Muscle of leg (tissue), 11 donors: ENCODE results near the gene DNAJB11. TPM values are rescaled to one million over a fixed set of nuclear protein-coding genes. Genes with fewer than 3 reads are reported as not detected.

Source experiments
- DNase-seq: peaks from one replicate; pipeline ENCODE4 v3.0.0; 2013
- H3K27ac ChIP-seq: one replicate; pipeline ENCODE4 v1.5.1; 2013; ENCODE audit warnings: mild to moderate bottlenecking, low read length, control low read depth
- H3K27me3 ChIP-seq: one replicate; pipeline ENCODE4 v1.6.1; 2013; ENCODE audit warnings: low read length; ENCODE audit not compliant: control insufficient read depth, insufficient read depth
- H3K36me3 ChIP-seq: one replicate; pipeline ENCODE4 v1.6.1; 2013; ENCODE audit warnings: low read length; ENCODE audit not compliant: control insufficient read depth, insufficient read depth
- H3K4me1 ChIP-seq: one replicate; pipeline ENCODE4 v1.6.1; 2013; ENCODE audit warnings: low read length; ENCODE audit not compliant: control insufficient read depth, insufficient read depth
- H3K4me3 ChIP-seq: one replicate; pipeline ENCODE4 v1.5.1; 2013; ENCODE audit warnings: low read length, control low read depth
- H3K9me3 ChIP-seq: replicated peaks from 2 replicates; pipeline ENCODE4 v1.6.1; 2013; ENCODE audit warnings: low read depth, low read length; ENCODE audit not compliant: control insufficient read depth
- WGBS: methylation state at CpG from one replicate; pipeline ENCODE4 v1.1.5; 2013; ENCODE audit warnings: missing lambda C conversion rate; ENCODE audit not compliant: insufficient coverage; 5-methylcytosine and 5-hydroxymethylcytosine counted together
- polyA plus RNA-seq, 8 donors: library from polyadenylated mRNA; unstranded; fragments of 120-200 nt; gene quantifications; one replicate each; pipeline versions ENCODE4 v1.2.1 to v1.2.3, GENCODE V29; 2013; ENCODE audit warnings: inconsistent platforms in 1 of 8, low replicate concordance in 1 of 8; ENCODE audit not compliant: insufficient read length in 8 of 8, insufficient read depth in 1 of 8
- total RNA-seq: library from RNA; stranded (reverse); fragments of 120-200 nt; gene quantifications from one replicate; pipeline ENCODE4 v1.2.4, GENCODE V29; 2013

Gene DNAJB11
- total and polyA plus RNA-seq, 9 donors: 30.3 to 49.7 (median 39.6) TPM

GRCh38 chr3:186605078-186605477 is 34.6 kb downstream of the DNAJB11 start:
- Histone ChIP-seq H3K4me3 (no peak overlapping the region), H3K36me3 (no peaks in the 10 kb centered on the region), H3K27me3 (peaks cover 4% of the 10 kb centered on the region), H3K9me3 (no peaks in the 10 kb centered on the region), H3K4me1 (no peaks in the 10 kb centered on the region), H3K27ac (no peak overlapping the region)
- no peak for DNase-seq

GRCh38 chr3:186605561-186606545 is 35.3 kb downstream of the DNAJB11 start:
- WGBS: 80% methylated on average over 1 of the region's 5 CpGs
- Histone ChIP-seq H3K36me3 (no peaks in the 10 kb centered on the region), H3K4me1 (no peaks in the 10 kb centered on the region), H3K4me3 (no peak overlapping the region), H3K27ac (no peak overlapping the region), H3K27me3 (peaks cover 4% of the 10 kb centered on the region), H3K9me3 (no peaks in the 10 kb centered on the region)
- DNase-seq: no peak

GRCh38 chr3:186608624-186609215 is 38.2 kb downstream of the DNAJB11 start:
- Histone ChIP-seq H3K27me3 (peaks cover 8% of the 10 kb centered on the region), H3K9me3 (no peaks in the 10 kb centered on the region), H3K36me3 (no peaks in the 10 kb centered on the region), H3K27ac (no peak overlapping the region), H3K4me1 (no peaks in the 10 kb centered on the region), H3K4me3 (no peak overlapping the region)
- DNase-seq: no peak
- 58% methylated on average over 2 of the region's 2 CpGs for WGBS

- H3K4me1 ChIP-seq: no peaks in the 10 kb centered on the region
- no peaks in the 10 kb centered on the region for H3K36me3 ChIP-seq
- 88% methylated on average over 6 of the region's 8 CpGs for WGBS
- no peak for DNase-seq
- H3K4me3 ChIP-seq: no peak overlapping the region
- peaks cover 9% of the 10 kb centered on the region for H3K27me3 ChIP-seq
- H3K27ac ChIP-seq: no peak overlapping the region
- no peaks in the 10 kb centered on the region for H3K9me3 ChIP-seq
Measured at GRCh38 chr3:186609247-186609868, 38.8 kb downstream of the DNAJB11 start.

DNA sequence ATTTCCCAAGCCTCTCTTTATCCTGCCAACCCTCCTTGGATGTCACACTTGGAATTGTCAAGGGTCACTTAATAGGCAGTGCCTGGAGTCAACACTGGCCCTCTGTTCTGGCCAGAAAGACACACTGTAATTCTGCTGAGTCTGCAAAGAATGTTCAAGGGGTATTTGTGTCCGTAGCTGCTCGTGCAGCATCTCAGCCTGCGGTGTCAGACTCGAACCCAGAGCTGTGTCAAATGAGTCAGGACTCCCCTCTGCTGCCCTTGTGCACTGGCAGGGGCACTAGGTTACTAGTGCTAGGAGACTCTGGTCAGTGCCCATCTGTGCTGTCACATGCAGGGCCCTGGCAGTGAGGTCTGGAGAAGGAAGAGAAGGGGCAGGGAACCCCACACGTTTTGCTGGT is 41.5 kb downstream of the DNAJB11 start:
- Histone ChIP-seq H3K27me3 (peaks cover 21% of the 10 kb centered on the region), H3K27ac (no peak overlapping the region), H3K4me1 (peaks cover 3% of the 10 kb centered on the region), H3K4me3 (no peak overlapping the region), H3K36me3 (no peaks in the 10 kb centered on the region), H3K9me3 (no peaks in the 10 kb centered on the region)
- WGBS: 65% methylated on average over 5 of the region's 5 CpGs
- no peak for DNase-seq

DNA sequence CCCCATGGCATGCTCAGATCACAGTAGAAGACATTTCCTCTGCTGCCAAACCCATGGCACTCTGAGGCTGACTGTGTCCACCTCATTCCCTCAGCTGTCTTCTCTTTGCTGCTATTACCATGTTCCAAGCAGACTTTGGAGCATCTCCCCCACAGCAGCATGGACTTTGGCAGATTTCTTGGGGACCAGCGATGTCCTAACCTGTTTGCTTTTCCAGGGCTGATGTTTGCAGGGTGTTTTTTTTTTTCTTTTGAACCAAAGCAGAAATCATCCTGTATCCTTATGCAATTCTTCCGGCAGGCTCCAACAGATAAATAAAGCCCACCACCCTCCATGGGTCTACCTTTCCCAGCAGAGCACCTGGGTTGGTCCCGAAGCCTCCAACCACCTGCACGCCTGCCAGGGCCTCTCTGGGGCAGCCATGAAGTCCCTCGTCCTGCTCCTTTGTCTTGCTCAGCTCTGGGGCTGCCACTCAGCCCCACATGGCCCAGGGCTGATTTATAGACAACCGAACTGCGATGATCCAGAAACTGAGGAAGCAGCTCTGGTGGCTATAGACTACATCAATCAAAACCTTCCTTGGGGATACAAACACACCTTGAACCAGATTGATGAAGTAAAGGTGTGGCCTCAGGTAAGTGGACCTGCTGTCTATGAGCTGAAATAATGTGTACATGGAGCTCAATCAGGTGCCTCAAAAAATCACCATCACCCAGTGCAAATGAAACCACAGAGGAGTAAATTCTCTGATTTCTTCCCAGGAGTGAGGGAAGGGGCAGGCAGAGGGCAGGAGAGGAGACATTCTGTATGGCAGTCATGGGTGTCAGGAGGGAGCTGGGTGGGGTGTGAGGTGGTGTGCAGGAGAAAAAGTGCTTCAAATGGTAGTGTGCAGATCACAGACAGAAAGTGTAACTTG is 42.5 kb downstream of the DNAJB11 start, which contains the start of gene AHSG:
AHSG (plus strand) TSS at position 340 of the 916 bp plus-strand sequence; CDS start at position 422, 82 bp downstream.
- Histone ChIP-seq H3K27me3 (peaks cover 26% of the 10 kb centered on the region), H3K9me3 (no peaks in the 10 kb centered on the region), H3K4me1 (peaks cover 7% of the 10 kb centered on the region), H3K27ac (no peak within 1 kb of the TSS), H3K36me3 (no peaks in the 10 kb centered on the region), H3K4me3 (no peak within 1 kb of the TSS)
- 62% methylated on average over 3 of the region's 7 CpGs for WGBS
- DNase-seq: no peak

DNA sequence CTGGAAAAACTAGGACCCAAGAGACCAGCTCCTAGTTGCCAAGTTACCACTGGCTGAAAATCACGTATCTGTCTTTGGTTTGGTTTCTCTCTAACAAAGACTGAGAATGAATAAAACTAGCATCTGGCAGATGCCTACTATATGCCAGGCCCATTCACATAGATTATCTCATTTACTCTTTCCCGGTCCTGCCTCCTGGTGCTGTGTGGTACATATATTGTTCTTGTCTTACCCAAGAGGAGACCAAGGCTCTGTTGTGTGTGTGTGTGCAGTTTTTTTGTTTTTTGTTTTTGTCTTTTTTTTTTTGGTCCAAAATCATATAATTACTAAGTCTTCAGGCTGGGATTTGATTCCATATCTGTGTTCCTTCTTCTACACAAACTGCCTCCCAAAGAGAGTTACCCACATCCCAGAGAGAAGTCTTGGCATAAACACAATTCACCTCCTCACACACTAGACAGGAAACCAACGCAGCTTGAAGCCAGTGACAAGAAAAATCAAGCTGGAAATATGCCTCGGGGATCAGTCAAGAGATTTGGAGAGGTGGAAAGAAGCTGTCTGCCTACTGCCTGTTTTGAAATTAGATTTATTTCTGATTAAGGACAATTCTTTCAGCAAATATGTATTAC is 43.2 kb downstream of the DNAJB11 start:
- no CpG with 5 or more reads among the region's 4 CpGs for WGBS
- Histone ChIP-seq H3K27ac (no peak overlapping the region), H3K4me3 (no peak overlapping the region), H3K9me3 (no peaks in the 10 kb centered on the region), H3K36me3 (no peaks in the 10 kb centered on the region), H3K27me3 (peaks cover 33% of the 10 kb centered on the region), H3K4me1 (peaks cover 7% of the 10 kb centered on the region)
- no peak for DNase-seq

- no peak overlapping the region for H3K27ac ChIP-seq
- no peaks in the 10 kb centered on the region for H3K36me3 ChIP-seq
- H3K9me3 ChIP-seq: no peaks in the 10 kb centered on the region
- no peak overlapping the region for H3K4me3 ChIP-seq
- WGBS: 70% methylated on average over 5 of the region's 6 CpGs
- no peak for DNase-seq
- H3K4me1 ChIP-seq: peaks cover 7% of the 10 kb centered on the region
- H3K27me3 ChIP-seq: peaks cover 33% of the 10 kb centered on the region
Measured at GRCh38 chr3:186614266-186614596, 43.7 kb downstream of the DNAJB11 start.

- no peak overlapping the region for H3K4me3 ChIP-seq
- H3K9me3 ChIP-seq: no peaks in the 10 kb centered on the region
- WGBS: 41% methylated on average over 10 of the region's 16 CpGs
- H3K4me1 ChIP-seq: peaks cover 7% of the 10 kb centered on the region
- peaks cover 33% of the 10 kb centered on the region for H3K27me3 ChIP-seq
- H3K36me3 ChIP-seq: no peaks in the 10 kb centered on the region
- peak; percentile 74 for DNase-seq
- no peak overlapping the region for H3K27ac ChIP-seq
Measured at GRCh38 chr3:186614597-186615483, 44.3 kb downstream of the DNAJB11 start.
